Astrocyte (in vitro differentiated cells and primary cell): ENCODE measurements around the gene SYNGR2.

ENCODE experiments used
- CTCF ChIP-seq: IDR thresholded peaks from 2 replicates; pipeline ENCODE4 v1.5.1; 2011; ENCODE audit warnings: low read depth, mild to moderate bottlenecking, inconsistent platforms, low read length, moderate library complexity; ENCODE audit not compliant: insufficient read depth
- EZH2 ChIP-seq: IDR thresholded peaks from 2 replicates; pipeline ENCODE4 v1.6.1; 2012; ENCODE audit warnings: mild to moderate bottlenecking, low read length, inconsistent platforms; ENCODE audit not compliant: insufficient read depth

- no peak for TF ChIP-seq CTCF
- TF ChIP-seq EZH2 = no peak
Observed at GRCh38 chr17:78135858-78136500, 32.4 kb upstream of the SYNGR2 start.
